Measurements from ENCODE around the gene PBX4. TPM values are rescaled to one million over a fixed set of nuclear protein-coding genes. Genes with fewer than 3 reads are reported as not detected.

The PBX4 gene
- total RNA-seq, 1 experiment from 2014 or later = 2.0 TPM

GRCh38 chr19:19642506-19643157, 24.1 kb upstream of the PBX4 start:
- Histone ChIP-seq H3K4me3 (peak overlapping the region; percentile 68), H3K36me3 (peaks cover 32% of the 10 kb centered on the region), H3K27ac (0 out of 2 replicates have a peak overlapping the region, but pooled peaks have one; percentile 3), H3K27me3 (replicated peaks) (no peaks in the 10 kb centered on the region), H3K4me1 (replicated peaks) (peaks cover 9% of the 10 kb centered on the region), H3K9me3 (replicated peaks) (no peaks in the 10 kb centered on the region)
- peak in 1 of 2 experiments; percentile 33 for DNase-seq (ENCODE audit: low read depth in 1 of 2, low spot score in 2 of 2)

- H3K4me1 ChIP-seq (replicated peaks) = peaks cover 4% of the 10 kb centered on the region
- H3K27me3 ChIP-seq (replicated peaks) = no peaks in the 10 kb centered on the region
- H3K4me3 ChIP-seq = no peak overlapping the region
- H3K36me3 ChIP-seq = peaks cover 21% of the 10 kb centered on the region
- no peak overlapping the region for H3K27ac ChIP-seq
- no peak for DNase-seq (ENCODE audit: low read depth in 1 of 2, low spot score in 2 of 2)
- H3K9me3 ChIP-seq (replicated peaks) = no peaks in the 10 kb centered on the region
Measured at GRCh38 chr19:19637523-19638251, 19.2 kb upstream of the PBX4 start.

- Histone ChIP-seq H3K4me3 (no peak overlapping the region), H3K4me1 (replicated peaks) (no peaks in the 10 kb centered on the region)
Measured at GRCh38 chr19:19637186-19637522, 18.7 kb upstream of the PBX4 start.

GRCh38 chr19:19636573-19637185, 18.2 kb upstream of the PBX4 start:
- Histone ChIP-seq H3K27me3 (replicated peaks) (no peaks in the 10 kb centered on the region), H3K4me3 (no peak overlapping the region), H3K4me1 (replicated peaks) (no peaks in the 10 kb centered on the region), H3K36me3 (peaks cover 21% of the 10 kb centered on the region), H3K9me3 (replicated peaks) (no peaks in the 10 kb centered on the region), H3K27ac (no peak overlapping the region)
- DNase-seq (ENCODE audit: low read depth in 1 of 2, low spot score in 2 of 2) = no peak

More at GRCh38 chr19:19637186-19637522, 18.7 kb upstream of the PBX4 start:
- H3K9me3 ChIP-seq (replicated peaks) = no peaks in the 10 kb centered on the region
- H3K27me3 ChIP-seq (replicated peaks) = no peaks in the 10 kb centered on the region
- H3K27ac ChIP-seq = no peak overlapping the region
- no peak for DNase-seq (ENCODE audit: low read depth in 1 of 2, low spot score in 2 of 2)
- H3K36me3 ChIP-seq = peaks cover 21% of the 10 kb centered on the region

GRCh38 chr19:19635313-19635702, 16.8 kb upstream of the PBX4 start:
- Histone ChIP-seq H3K4me3 (no peak overlapping the region), H3K27ac (no peak overlapping the region), H3K36me3 (peaks cover 21% of the 10 kb centered on the region), H3K27me3 (replicated peaks) (no peaks in the 10 kb centered on the region), H3K4me1 (replicated peaks) (no peaks in the 10 kb centered on the region), H3K9me3 (replicated peaks) (no peaks in the 10 kb centered on the region)
- DNase-seq (ENCODE audit: low read depth in 1 of 2, low spot score in 2 of 2) = no peak

GRCh38 chr19:19634516-19635312, 16.2 kb upstream of the PBX4 start:
- no peak overlapping the region for H3K27ac ChIP-seq
- DNase-seq (ENCODE audit: low read depth in 1 of 2, low spot score in 2 of 2) = no peak
- no peaks in the 10 kb centered on the region for H3K4me1 ChIP-seq (replicated peaks)
- H3K9me3 ChIP-seq (replicated peaks) = no peaks in the 10 kb centered on the region
- H3K4me3 ChIP-seq = no peak overlapping the region
- peaks cover 21% of the 10 kb centered on the region for H3K36me3 ChIP-seq
- H3K27me3 ChIP-seq (replicated peaks) = no peaks in the 10 kb centered on the region

GRCh38 chr19:19633711-19634515, 15.4 kb upstream of the PBX4 start:
- no peaks in the 10 kb centered on the region for H3K27me3 ChIP-seq (replicated peaks)
- no peak for DNase-seq (ENCODE audit: low read depth in 1 of 2, low spot score in 2 of 2)
- H3K4me1 ChIP-seq (replicated peaks) = no peaks in the 10 kb centered on the region
- H3K4me3 ChIP-seq = no peak overlapping the region
- H3K9me3 ChIP-seq (replicated peaks) = no peaks in the 10 kb centered on the region
- peaks cover 21% of the 10 kb centered on the region for H3K36me3 ChIP-seq
- no peak overlapping the region for H3K27ac ChIP-seq

GRCh38 chr19:19632661-19633060, 14.2 kb upstream of the PBX4 start:
- peaks cover 21% of the 10 kb centered on the region for H3K36me3 ChIP-seq
- H3K9me3 ChIP-seq (replicated peaks) = no peaks in the 10 kb centered on the region
- H3K27ac ChIP-seq = no peak overlapping the region
- H3K4me1 ChIP-seq (replicated peaks) = no peaks in the 10 kb centered on the region
- H3K27me3 ChIP-seq (replicated peaks) = no peaks in the 10 kb centered on the region
- DNase-seq (ENCODE audit: low read depth in 1 of 2, low spot score in 2 of 2) = no peak
- H3K4me3 ChIP-seq = no peak overlapping the region

- Histone ChIP-seq H3K27me3 (replicated peaks) (no peaks in the 10 kb centered on the region), H3K4me1 (replicated peaks) (no peaks in the 10 kb centered on the region), H3K27ac (no peak overlapping the region), H3K36me3 (peaks cover 19% of the 10 kb centered on the region), H3K9me3 (replicated peaks) (no peaks in the 10 kb centered on the region), H3K4me3 (no peak overlapping the region)
- DNase-seq (ENCODE audit: low read depth in 1 of 2, low spot score in 2 of 2) = no peak
Measured at GRCh38 chr19:19631346-19631745, 12.9 kb upstream of the PBX4 start.

- no peaks in the 10 kb centered on the region for H3K27me3 ChIP-seq (replicated peaks)
- H3K4me3 ChIP-seq = no peak overlapping the region
- DNase-seq (ENCODE audit: low read depth in 1 of 2, low spot score in 2 of 2) = no peak
- H3K9me3 ChIP-seq (replicated peaks) = no peaks in the 10 kb centered on the region
- H3K36me3 ChIP-seq = peaks cover 19% of the 10 kb centered on the region
- no peaks in the 10 kb centered on the region for H3K4me1 ChIP-seq (replicated peaks)
- no peak overlapping the region for H3K27ac ChIP-seq
Measured at GRCh38 chr19:19630426-19630825, 11.9 kb upstream of the PBX4 start.

- H3K4me1 ChIP-seq (replicated peaks) = no peaks in the 10 kb centered on the region
- peaks cover 15% of the 10 kb centered on the region for H3K36me3 ChIP-seq
- H3K4me3 ChIP-seq = no peak overlapping the region
- H3K9me3 ChIP-seq (replicated peaks) = no peaks in the 10 kb centered on the region
- no peak for DNase-seq (ENCODE audit: low read depth in 1 of 2, low spot score in 2 of 2)
- H3K27ac ChIP-seq = no peak overlapping the region
- no peaks in the 10 kb centered on the region for H3K27me3 ChIP-seq (replicated peaks)
Measured at GRCh38 chr19:19630062-19630414, 11.6 kb upstream of the PBX4 start.

GRCh38 chr19:19628501-19629134, 10.1 kb upstream of the PBX4 start:
- H3K27ac ChIP-seq = no peak overlapping the region
- H3K36me3 ChIP-seq = 0 out of 2 replicates have a peak, but pooled peaks cover 3% of the 10 kb centered on the region
- DNase-seq (ENCODE audit: low read depth in 1 of 2, low spot score in 2 of 2) = no peak
- no peak overlapping the region for H3K4me3 ChIP-seq
- no peaks in the 10 kb centered on the region for H3K9me3 ChIP-seq (replicated peaks)
- H3K4me1 ChIP-seq (replicated peaks) = no peaks in the 10 kb centered on the region
- no peaks in the 10 kb centered on the region for H3K27me3 ChIP-seq (replicated peaks)

Measured in SJSA1 (cell line).